ENCODE results near the gene FAM163A.
"Not testable (repeated sequence)": the region's sequence is repeated elsewhere in the genome, so short reads cannot be mapped to it uniquely, and the experiment has no call there.

The FAM163A gene

DNA sequence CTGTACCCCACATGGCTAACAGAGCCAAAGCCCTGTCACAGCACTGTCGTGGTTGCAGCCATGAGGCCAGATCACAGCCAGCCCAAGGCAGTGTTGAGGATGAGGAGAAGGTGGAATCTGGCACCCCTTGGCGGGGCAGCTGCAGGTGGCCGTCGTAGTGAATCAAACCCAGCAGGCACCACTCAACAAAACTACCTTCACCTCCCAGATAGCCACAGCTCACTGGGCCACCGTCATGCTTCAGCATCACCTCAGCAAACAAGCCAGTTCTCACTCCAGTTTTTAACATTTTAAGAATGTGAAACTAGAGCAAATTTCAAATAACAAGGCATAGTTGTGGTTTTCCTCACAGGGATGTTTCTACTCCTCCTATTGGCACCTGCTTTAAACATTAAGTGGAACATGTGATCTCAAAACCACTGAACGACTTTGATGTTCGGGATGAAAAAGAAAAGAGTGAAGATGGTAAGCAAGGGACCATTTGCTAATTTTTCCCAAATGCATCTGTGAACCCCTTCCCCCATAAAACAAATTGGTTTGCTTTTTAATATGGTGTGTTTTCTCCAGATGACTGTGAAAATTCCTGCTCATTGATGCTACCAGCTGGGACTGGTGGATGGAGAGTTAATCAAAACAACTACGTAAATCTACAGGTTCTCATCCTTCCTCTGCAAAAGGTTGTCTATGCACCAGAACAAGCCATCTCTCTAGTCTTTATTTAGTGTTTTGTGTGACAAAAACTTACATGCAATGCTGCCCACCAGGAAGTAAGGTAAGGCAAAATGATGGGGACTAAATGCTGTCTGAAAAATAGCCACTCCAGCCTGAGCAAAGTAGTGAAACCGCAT, 89.0 kb downstream of the FAM163A start:
- TF ChIP-seq, protein P1, sequence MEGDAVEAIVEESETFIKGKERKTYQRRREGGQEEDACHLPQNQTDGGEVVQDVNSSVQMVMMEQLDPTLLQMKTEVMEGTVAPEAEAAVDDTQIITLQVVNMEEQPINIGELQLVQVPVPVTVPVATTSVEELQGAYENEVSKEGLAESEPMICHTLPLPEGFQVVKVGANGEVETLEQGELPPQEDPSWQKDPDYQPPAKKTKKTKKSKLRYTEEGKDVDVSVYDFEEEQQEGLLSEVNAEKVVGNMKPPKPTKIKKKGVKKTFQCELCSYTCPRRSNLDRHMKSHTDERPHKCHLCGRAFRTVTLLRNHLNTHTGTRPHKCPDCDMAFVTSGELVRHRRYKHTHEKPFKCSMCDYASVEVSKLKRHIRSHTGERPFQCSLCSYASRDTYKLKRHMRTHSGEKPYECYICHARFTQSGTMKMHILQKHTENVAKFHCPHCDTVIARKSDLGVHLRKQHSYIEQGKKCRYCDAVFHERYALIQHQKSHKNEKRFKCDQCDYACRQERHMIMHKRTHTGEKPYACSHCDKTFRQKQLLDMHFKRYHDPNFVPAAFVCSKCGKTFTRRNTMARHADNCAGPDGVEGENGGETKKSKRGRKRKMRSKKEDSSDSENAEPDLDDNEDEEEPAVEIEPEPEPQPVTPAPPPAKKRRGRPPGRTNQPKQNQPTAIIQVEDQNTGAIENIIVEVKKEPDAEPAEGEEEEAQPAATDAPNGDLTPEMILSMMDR (conservative IDR thresholded peaks at IDR 0.05), result no peak
- H3K27ac ChIP-seq, result no peak overlapping the region

DNA sequence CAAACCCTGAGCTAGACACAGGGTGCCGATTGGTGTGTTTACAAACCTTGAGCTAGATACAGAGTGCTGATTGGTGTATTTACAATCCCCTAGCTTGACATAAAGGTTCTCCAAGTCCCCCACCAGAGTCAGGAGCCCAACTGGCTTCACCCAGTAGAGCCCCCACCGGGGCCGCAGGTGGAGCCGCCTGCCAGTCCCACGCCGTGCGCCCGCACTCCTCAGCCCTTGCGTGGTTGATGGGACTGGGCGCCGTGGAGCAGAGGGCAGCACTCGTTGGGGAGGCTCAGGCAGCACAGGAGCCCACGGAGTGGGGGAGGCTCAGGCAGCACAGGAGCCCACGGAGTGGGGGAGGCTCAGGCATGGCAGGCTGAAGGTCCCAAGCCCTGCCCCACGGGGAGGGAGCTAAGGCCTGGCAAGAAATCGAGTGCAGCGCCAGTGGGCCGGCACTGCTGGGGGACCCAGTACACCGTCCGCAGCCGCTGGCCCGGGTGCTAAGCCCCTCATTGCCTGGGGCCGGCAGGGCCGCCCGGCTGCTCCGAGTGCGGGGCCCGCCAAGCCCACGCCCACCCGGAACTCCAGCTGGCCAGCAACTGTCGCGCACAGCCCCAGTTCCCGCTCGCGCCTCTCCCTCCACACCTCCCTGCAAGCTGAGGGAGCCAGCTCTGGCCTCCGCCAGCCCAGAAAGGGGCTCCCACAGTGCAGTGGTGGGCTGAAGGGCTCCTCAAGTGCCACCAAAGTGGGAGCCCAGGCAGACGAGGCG, 93.8 kb downstream of the FAM163A start:
- not testable (repeated sequence) for H3K27ac ChIP-seq

DNA sequence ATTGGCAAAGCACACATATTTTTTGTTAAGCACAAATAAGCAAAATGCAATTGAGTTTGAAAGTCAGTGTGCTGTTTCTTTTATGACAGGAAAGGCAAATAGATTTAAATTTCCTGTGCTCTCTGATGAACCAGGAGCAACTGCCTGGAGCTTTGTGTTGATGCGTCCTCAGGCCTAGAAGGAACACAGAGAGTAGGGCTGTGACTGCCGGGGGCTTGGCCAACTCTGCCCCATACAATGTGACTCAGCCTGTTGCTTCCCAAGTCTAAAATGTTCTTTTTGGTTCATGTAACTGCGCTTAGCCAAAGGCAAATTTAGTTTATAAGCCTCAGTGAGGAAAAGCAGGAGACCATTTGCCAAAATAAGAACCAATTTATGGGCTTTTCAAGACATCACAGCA, 97.0 kb downstream of the FAM163A start:
- no peak overlapping the region for H3K27ac ChIP-seq
- TF ChIP-seq, protein P1 (conservative IDR thresholded peaks at IDR 0.05), result no peak
- no peak for TF ChIP-seq ZFX (IDR thresholded peaks at IDR 0.05)

DNA sequence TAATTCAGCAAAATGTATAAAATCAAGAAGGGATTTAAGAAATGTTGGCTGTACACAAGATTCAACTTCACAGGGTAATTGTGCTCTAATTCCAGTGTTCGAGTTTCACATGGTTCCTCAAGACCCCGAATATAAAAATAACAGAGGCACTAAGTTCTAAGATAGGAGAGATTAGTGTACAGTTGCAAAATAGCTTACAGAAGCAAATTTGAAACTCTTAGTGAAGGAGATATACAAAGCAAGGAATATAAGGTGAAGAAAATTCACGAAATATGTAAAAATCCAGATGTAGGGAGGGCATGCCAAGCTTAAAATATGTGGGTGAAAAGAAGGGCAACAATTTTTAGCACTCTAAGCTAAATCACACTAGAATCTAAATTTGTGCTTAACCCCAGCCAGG, 105.1 kb downstream of the FAM163A start:
- TF ChIP-seq, protein P1 (conservative IDR thresholded peaks at IDR 0.05), result no peak
- no peak for TF ChIP-seq ZFX (IDR thresholded peaks at IDR 0.05)
- H3K27ac ChIP-seq, result no peak overlapping the region

DNA sequence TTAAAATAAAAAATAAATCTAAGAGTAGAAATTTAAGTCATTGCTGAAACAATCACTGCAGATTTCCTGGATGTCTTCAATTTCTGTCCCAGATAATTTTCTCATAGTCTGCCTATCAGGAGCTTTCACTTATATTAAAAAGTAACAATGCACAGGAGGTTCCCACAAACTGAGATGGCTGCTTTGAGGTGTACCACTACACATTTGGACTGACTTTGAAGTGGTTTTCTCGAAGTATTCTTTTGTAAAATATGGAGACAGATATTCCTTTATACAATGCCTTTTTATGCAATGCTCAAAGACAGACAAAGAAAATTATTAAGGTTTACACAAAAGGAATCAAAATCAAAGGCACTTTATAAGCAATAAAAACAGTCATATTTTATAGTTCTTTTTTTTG, 110.0 kb downstream of the FAM163A start:
- TF ChIP-seq, protein P1 (conservative IDR thresholded peaks at IDR 0.05), result no peak
- no peak for TF ChIP-seq ZFX (IDR thresholded peaks at IDR 0.05)
- H3K27ac ChIP-seq, result no peak overlapping the region

DNA sequence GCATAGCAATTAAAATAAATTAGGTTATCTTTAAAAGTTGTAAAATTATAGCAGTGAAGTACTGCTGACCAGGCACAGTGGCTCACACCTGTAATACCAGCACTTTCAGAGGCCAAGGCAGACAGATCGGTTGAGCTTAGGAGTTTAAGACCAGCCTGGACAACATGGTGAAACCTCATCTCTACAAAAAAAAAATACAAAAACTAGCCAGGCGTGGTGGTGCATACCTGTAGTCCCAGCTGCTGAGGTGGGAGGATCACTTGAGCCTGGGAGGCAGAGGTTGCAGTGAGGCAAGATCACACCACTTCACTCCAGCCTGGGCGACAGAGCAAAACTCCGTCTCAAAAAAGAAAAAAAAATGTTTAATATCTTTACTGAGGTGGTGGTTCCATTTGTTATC, 112.7 kb downstream of the FAM163A start:
- not testable (repeated sequence) for H3K27ac ChIP-seq

DNA sequence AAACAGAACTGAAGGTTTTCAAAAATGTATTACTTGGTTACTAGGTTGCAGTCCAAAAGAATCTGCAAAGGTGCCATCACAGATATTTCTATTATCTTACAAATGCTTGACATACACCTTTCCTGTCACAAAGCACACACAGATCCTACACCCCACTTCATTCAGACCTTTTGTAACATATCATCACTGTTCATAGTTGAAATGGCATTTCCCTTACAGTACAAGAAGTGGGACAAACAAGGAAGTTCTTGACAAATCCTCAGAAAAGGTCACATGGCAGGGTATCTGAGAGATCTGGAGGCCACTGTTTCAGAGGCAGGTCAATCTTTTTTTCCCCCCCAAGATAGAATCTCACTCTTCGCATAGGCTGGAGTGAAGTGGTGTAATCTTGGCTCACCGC, 113.2 kb downstream of the FAM163A start:
- TF ChIP-seq, protein P1 (conservative IDR thresholded peaks at IDR 0.05), result no peak
- no peak for TF ChIP-seq ZFX (IDR thresholded peaks at IDR 0.05)
- no peak overlapping the region for H3K27ac ChIP-seq

DNA sequence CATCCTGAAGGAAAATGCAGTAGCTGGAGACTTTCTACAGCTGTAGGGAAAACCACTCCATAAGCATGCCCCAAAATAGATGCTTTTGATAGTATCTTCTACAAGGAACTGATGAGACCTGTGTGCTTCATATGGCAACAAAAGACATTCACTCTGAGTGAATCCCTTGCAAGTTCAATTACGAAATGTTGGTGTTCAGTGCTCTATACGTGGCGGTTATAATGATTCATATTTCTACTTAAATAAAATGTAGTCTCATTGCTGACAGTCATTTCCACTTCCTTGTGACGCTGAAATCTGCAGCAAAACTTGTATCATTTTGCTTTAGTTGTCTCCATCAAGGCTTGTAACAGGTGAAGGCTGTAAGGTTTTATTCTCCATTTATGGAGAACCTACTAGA, 113.9 kb downstream of the FAM163A start:
- TF ChIP-seq, protein P1 (conservative IDR thresholded peaks at IDR 0.05), result no peak
- no peak for TF ChIP-seq ZFX (IDR thresholded peaks at IDR 0.05)
- H3K27ac ChIP-seq, result no peak overlapping the region
